T-helper 2 cell treated with Interferon-gamma antibody and Interleukin-4, amounts not matched to agents 5 μg/mL and 100 μg/mL, for 36 hours (primary cell): Measurements from ENCODE around the gene SIRPA.

Experiments used
- DNase-seq: peaks from one replicate; pipeline ENCODE4 v3.0.0; 2021; ENCODE audit warnings: low spot score
- H3K27ac Mint-ChIP-seq: one replicate; pipeline ENCODE4 v1.8.0; 2021; ENCODE audit warnings: mild to moderate bottlenecking, mixed read lengths
- H3K27me3 Mint-ChIP-seq: one replicate; pipeline ENCODE4 v1.8.0; 2021; ENCODE audit warnings: low read depth, mixed read lengths
- H3K36me3 Mint-ChIP-seq: one replicate; pipeline ENCODE4 v1.8.0; 2021; ENCODE audit warnings: low read depth, mixed read lengths
- H3K4me1 Mint-ChIP-seq: one replicate; pipeline ENCODE4 v1.8.0; 2021; ENCODE audit warnings: low read depth, mixed read lengths
- H3K4me3 Mint-ChIP-seq: one replicate; pipeline ENCODE4 v1.8.0; 2022; ENCODE audit warnings: mild to moderate bottlenecking, moderate library complexity, mixed read lengths
- H3K9me3 Mint-ChIP-seq: one replicate; pipeline ENCODE4 v1.8.0; 2021; ENCODE audit warnings: mixed read lengths

Gene SIRPA

DNA sequence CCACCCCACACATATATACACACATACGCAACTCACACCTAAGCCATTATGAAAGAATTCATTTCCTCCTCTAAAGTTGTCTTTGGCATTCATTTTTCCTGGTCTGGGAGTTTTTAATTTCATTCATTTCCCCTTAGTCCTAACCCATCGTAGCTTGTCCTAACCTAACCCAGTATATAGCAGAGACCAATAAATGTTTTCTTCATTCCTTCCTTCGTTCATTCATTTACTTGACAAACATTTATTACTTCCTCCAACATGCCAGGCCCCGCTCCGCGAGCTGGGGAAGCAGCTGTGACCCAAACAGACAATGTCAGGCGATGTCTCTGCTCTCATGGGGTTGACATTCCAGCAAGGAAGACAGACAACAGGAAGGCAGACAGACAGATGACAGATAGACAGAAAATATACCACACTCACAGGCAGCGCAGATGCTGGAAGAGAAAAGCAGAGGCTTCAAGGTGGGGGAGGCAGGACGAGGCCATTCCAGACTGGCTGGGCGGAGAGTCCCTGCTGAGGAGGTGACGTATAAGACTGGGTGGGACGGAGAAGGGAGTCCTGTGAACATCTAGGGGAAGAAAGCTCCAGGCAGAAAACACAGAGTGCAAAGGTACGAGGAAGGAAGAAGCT lies 33.7 kb upstream of the SIRPA start:
- H3K36me3 Mint-ChIP-seq: no peaks in the 10 kb centered on the region
- no peaks in the 10 kb centered on the region for H3K9me3 Mint-ChIP-seq
- peaks cover 6% of the 10 kb centered on the region for H3K27me3 Mint-ChIP-seq
- no peak for DNase-seq
- H3K27ac Mint-ChIP-seq: no peak overlapping the region
- H3K4me1 Mint-ChIP-seq: no peaks in the 10 kb centered on the region
- no peak overlapping the region for H3K4me3 Mint-ChIP-seq

DNA sequence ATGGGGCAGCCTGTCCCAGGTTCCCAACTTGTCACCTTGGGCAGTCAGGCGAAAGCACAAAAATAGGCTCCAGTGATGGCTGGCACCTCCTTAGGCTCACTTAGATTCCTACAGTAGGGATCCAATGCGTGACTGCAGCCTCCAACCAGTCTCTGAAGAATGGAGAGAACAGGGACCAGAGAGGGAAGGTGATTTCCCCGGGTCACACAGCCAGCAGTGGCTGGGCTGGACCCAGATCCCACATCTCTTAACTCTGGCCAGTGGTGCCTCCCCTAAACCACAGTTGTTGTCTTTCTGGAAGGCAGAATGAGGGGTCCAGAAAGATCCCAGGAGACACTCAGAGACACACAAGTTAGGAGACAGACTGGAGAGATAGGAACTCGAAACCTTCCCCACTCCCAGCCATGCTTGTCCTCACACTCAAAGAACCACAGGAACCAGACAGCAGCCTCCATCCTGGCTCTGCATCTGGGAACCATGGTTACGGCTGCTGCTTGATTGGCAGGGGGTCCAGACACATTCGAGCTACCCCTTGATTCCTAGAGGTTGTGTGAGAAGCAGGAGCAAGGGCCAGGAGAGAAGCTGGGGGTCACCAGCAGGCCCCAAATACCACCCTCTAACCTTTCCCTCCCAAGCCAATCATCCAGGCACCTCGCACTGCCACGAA lies 33.1 kb upstream of the SIRPA start:
- Mint-ChIP-seq H3K9me3 (no peaks in the 10 kb centered on the region), H3K27ac (no peak overlapping the region), H3K4me1 (no peaks in the 10 kb centered on the region), H3K27me3 (peaks cover 5% of the 10 kb centered on the region), H3K36me3 (no peaks in the 10 kb centered on the region), H3K4me3 (no peak overlapping the region)
- no peak for DNase-seq

DNA sequence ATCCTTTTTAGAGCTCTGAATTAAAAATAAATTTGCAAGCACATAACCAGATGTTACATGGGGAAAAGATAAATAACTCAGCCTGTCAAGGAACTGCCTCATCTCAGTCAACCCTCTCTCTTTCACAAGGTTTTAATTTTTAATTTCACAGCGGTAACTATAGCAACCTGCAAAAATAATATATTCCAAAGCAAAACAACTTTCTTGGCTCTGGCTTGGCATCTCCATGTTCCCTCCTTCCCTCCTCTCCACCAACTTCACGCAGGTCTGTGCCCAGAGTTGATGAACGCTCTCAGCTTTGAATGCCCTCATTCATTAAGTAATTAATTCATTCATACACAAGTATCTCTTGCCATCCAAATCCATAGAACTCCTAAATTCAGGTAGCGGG lies 32.5 kb upstream of the SIRPA start:
- Mint-ChIP-seq H3K4me3 (no peak overlapping the region), H3K4me1 (no peaks in the 10 kb centered on the region), H3K27me3 (peaks cover 5% of the 10 kb centered on the region), H3K9me3 (no peaks in the 10 kb centered on the region), H3K36me3 (no peaks in the 10 kb centered on the region), H3K27ac (no peak overlapping the region)
- no peak for DNase-seq

DNA sequence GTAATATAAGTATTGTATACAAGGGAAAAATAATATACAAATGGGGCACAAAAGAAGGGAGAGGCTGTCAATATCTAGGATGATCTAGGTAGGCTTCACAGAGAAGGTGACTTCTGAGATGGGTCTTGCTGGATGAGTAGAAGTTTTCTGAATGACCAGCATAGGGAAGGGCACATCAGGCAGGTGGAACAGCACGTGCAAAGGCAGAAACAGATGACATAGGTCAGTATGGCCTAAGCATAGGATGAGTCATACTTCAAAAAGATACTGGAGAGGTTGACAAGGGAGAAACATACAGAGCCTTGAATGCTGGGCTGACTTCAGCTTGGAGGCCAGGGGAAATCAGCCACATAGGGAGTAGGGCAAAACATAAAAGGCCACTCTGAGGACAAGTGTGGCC lies 31.9 kb upstream of the SIRPA start:
- H3K36me3 Mint-ChIP-seq: no peaks in the 10 kb centered on the region
- H3K4me3 Mint-ChIP-seq: no peak overlapping the region
- H3K4me1 Mint-ChIP-seq: no peaks in the 10 kb centered on the region
- H3K27ac Mint-ChIP-seq: no peak overlapping the region
- no peaks in the 10 kb centered on the region for H3K9me3 Mint-ChIP-seq
- H3K27me3 Mint-ChIP-seq: peaks cover 7% of the 10 kb centered on the region
- DNase-seq: no peak

DNA sequence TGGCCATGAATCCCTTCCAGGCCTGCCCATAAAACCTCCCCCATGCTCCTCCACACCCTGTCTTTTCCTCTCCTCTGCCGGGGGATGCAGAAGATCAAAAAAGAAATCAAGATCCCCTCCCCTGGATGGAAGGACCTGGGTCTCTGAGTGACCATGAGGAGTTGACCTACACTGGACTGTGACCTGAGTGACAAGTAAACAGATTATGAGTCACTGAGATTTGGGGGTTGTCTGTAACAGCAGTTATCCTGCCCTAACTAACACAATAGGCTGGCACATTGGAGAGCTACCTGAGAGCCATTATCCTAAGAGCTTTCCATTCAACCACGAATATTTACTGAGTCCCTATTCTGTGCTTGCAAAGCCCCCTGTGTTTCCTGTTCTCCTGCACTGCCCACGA lies 28.4 kb upstream of the SIRPA start:
- Mint-ChIP-seq H3K9me3 (no peaks in the 10 kb centered on the region), H3K36me3 (no peaks in the 10 kb centered on the region), H3K4me3 (no peak overlapping the region), H3K27ac (no peak overlapping the region), H3K4me1 (no peaks in the 10 kb centered on the region), H3K27me3 (peaks cover 12% of the 10 kb centered on the region)
- no peak for DNase-seq

DNA sequence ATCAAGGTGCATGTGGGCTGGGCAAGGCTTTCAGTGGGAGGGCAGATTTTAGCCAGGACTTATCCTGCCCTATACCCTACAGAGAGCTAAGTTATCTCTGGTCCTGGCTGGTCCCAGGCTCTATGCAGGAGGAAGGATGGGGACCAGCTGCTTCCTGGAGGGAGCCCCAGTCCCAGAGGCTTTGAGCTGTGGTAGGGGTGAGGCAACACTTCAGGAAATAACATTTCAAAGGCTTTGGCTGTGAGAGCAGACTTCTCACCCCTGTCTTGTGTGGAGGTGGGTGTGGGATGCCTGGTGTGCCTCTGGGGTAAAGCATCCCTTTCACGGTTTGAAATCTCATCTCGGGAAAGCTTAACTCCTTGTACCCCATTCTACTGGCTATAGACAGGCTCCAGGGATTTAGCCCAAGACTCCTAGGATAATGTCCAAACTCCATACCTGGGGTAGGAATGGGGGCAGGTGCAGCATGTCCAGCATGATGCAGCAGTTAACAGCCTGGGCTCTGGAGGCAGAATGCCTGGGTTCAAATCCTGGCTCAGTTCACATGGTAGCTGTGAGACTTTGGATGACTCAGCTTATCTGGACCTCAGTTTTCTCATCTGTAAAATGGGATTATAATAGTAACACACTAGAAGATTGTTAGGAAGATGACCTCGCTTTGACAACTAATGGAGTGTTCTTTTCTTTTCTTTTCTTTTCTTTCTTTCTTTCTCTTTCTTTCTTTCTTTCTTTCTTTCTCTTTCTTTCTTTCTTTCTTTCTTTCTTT lies 27.5 kb upstream of the SIRPA start:
- no peaks in the 10 kb centered on the region for H3K36me3 Mint-ChIP-seq
- no peaks in the 10 kb centered on the region for H3K4me1 Mint-ChIP-seq
- no peak overlapping the region for H3K27ac Mint-ChIP-seq
- H3K27me3 Mint-ChIP-seq: peaks cover 12% of the 10 kb centered on the region
- no peak overlapping the region for H3K4me3 Mint-ChIP-seq
- H3K9me3 Mint-ChIP-seq: no peaks in the 10 kb centered on the region
- DNase-seq: no peak

DNA sequence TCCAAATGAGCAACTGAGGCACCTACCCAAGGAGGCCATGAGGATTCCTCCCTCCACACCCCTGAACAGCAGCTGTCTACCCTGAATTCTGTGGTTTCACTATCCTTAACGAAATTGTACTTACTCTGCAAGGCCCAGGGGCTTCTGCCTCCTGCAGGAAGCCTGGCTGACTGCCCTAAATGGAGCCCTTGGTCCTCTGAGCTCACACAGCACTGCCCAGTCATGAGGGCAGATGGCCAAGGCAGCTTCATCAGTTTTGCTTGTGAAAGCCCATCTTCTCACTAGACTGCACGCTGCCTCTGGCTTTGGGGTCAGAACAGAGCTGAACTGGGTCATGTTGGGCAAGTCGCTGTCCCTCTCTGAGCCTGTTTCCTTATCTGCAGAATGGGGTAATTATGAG lies 26.4 kb upstream of the SIRPA start:
- Mint-ChIP-seq H3K27me3 (peaks cover 12% of the 10 kb centered on the region), H3K4me1 (no peaks in the 10 kb centered on the region), H3K4me3 (no peak overlapping the region), H3K9me3 (no peaks in the 10 kb centered on the region), H3K27ac (no peak overlapping the region), H3K36me3 (no peaks in the 10 kb centered on the region)
- DNase-seq: no peak

DNA sequence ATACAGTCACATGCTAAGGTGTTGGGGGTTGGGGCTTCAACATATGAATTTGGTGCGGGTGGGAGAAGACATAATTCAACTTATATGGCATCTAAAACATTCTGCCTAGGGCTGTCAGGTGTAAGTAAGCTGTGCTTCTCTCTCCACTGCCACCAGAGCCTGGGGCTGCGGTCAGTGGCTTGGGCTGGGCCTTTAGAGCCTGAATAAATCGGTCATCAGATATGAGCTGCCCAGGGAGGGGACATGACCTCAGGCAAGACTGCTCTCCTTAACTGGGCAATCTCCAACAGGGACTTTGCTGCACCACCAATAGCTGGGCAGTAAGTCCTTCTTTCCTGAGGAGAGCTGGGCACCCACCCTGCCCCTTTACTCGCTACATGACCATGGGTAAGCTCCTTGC lies 24.9 kb upstream of the SIRPA start:
- H3K9me3 Mint-ChIP-seq: no peaks in the 10 kb centered on the region
- DNase-seq: no peak
- H3K27ac Mint-ChIP-seq: no peak overlapping the region
- peaks cover 12% of the 10 kb centered on the region for H3K27me3 Mint-ChIP-seq
- no peaks in the 10 kb centered on the region for H3K36me3 Mint-ChIP-seq
- no peaks in the 10 kb centered on the region for H3K4me1 Mint-ChIP-seq
- H3K4me3 Mint-ChIP-seq: no peak overlapping the region

DNA sequence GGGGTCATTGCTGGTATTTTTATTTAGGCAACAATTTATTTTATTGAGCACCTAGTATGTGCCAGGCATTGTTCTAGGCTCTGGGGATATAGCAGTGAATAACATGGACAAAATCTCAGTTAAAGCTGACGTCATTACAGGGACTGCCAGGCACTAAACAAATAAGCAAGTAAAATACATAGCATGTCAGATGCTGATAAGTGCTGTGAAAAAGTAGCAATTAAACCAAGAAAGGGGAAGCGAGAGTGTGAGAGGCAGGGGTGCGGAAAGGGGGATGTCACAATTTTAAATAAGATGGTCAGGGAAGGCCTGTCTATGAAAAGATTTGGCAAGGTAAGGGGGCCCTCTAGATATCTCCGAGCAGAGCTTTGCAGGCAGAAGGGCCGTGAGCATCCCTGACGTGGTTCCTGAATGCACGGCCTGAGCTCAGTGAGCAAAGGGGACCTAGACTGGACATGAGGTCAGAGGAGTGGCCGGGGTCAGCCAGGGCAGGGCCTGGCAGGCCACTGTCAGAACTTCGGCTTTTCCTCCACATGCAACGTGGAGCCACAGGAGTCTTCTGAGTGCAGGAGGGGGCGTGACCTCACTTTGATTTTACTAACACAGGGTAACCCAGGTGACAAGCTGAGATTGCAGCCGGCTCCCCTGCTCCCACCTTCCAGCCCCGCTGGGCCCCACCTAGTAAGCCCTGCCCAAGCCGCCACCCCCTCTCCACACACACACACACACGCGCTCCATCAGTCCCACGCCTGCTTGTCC lies 24.2 kb upstream of the SIRPA start:
- Mint-ChIP-seq H3K36me3 (no peaks in the 10 kb centered on the region), H3K4me1 (no peaks in the 10 kb centered on the region), H3K4me3 (no peak overlapping the region), H3K27me3 (peaks cover 7% of the 10 kb centered on the region), H3K27ac (no peak overlapping the region), H3K9me3 (no peaks in the 10 kb centered on the region)
- DNase-seq: no peak

- no peaks in the 10 kb centered on the region for H3K36me3 Mint-ChIP-seq
- peaks cover 7% of the 10 kb centered on the region for H3K27me3 Mint-ChIP-seq
- peak; percentile 24 for DNase-seq
- no peaks in the 10 kb centered on the region for H3K9me3 Mint-ChIP-seq
- no peak overlapping the region for H3K27ac Mint-ChIP-seq
- H3K4me3 Mint-ChIP-seq: no peak overlapping the region
- no peaks in the 10 kb centered on the region for H3K4me1 Mint-ChIP-seq
Measured at GRCh38 chr20:1871807-1872458, 23.3 kb upstream of the SIRPA start.

- peaks cover 7% of the 10 kb centered on the region for H3K27me3 Mint-ChIP-seq
- no peak overlapping the region for H3K27ac Mint-ChIP-seq
- H3K36me3 Mint-ChIP-seq: no peaks in the 10 kb centered on the region
Measured at GRCh38 chr20:1872459-1873097, 22.6 kb upstream of the SIRPA start.

DNA sequence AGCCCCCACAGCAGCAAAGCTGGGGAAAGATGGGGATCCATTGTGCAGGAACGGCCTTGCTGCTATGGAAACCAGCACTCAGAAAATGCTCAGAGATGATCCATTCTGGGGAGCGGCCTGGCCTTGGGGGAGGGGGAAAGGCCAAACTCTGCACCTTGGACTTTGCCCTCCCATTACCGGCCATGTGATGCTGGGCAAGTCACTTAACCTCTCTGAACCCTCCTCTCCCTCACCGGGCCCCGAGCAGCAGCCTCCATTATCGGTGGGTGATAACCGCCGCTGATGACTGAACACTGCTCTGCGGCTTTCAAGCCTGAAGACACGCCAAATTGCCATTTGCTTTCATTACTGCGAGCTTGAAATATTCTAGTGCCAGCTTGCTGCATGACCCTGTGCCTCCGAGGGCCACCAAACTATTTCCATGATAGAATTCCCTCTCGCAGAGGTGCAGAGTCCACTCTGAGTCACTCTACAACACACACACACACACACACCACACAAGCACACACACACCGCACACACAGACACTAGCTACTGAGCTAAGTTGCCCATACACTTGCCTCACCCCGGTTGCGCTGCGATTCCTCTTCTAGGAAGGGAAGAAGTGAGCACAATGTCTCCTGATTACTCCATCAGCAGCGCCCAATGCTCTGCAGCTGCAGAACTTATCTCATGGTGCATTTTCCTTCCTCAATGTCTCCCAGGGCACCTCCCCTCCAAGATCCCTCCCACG lies 20.6 kb upstream of the SIRPA start:
- DNase-seq: no peak
- Mint-ChIP-seq H3K27ac (no peak overlapping the region), H3K27me3 (no peaks in the 10 kb centered on the region), H3K4me1 (no peaks in the 10 kb centered on the region), H3K36me3 (no peaks in the 10 kb centered on the region), H3K4me3 (no peak overlapping the region), H3K9me3 (no peaks in the 10 kb centered on the region)

More at GRCh38 chr20:1872459-1873097, 22.6 kb upstream of the SIRPA start:
- Mint-ChIP-seq H3K4me1 (no peaks in the 10 kb centered on the region), H3K9me3 (no peaks in the 10 kb centered on the region), H3K4me3 (no peak overlapping the region)
- DNase-seq: no peak

DNA sequence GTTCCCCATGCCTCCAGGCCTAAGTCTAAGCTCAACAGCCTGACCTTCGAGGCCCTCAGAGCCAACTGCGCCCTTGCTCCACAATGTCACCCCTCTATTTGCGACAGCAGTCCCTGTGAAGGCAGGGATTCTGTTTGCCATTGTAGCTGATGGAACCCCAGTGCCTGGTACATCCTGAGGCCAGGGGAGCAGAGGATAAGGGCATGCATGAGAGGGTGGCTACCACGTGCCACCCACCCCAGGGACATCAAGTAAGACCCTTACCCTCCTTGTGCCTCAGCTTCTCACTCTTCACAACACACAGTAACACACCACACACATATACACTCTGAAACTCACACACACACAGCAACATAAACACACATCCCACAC lies 20.0 kb upstream of the SIRPA start:
- DNase-seq: no peak
- H3K4me3 Mint-ChIP-seq: no peak overlapping the region
- no peaks in the 10 kb centered on the region for H3K27me3 Mint-ChIP-seq
- H3K9me3 Mint-ChIP-seq: no peaks in the 10 kb centered on the region
- no peak overlapping the region for H3K27ac Mint-ChIP-seq
- H3K36me3 Mint-ChIP-seq: no peaks in the 10 kb centered on the region
- H3K4me1 Mint-ChIP-seq: no peaks in the 10 kb centered on the region
